GM18519 (cell line): ENCODE results near the gene TLE6.
"Not testable (repeated sequence)": the region's sequence is repeated elsewhere in the genome, so short reads cannot be mapped to it uniquely, and the experiment has no call there.

ENCODE experiments used
- ATAC-seq: cut with Tn5 transposase; IDR thresholded peaks from one replicate; pipeline ENCODE4 v1.9.1; 2021; ENCODE audit warnings: mild to moderate bottlenecking, moderate library complexity; ENCODE audit not compliant: unreplicated experiment, low FRiP score

Gene TLE6

GRCh38 chr19:3001235-3001800 is 24.0 kb downstream of the TLE6 start:
- no peak for ATAC-seq

GRCh38 chr19:3003046-3003445 is 25.7 kb downstream of the TLE6 start:
- no peak for ATAC-seq

GRCh38 chr19:3004522-3004921 is 27.2 kb downstream of the TLE6 start:
- ATAC-seq: no peak

GRCh38 chr19:3005345-3005744 is 28.0 kb downstream of the TLE6 start:
- ATAC-seq: no peak

DNA sequence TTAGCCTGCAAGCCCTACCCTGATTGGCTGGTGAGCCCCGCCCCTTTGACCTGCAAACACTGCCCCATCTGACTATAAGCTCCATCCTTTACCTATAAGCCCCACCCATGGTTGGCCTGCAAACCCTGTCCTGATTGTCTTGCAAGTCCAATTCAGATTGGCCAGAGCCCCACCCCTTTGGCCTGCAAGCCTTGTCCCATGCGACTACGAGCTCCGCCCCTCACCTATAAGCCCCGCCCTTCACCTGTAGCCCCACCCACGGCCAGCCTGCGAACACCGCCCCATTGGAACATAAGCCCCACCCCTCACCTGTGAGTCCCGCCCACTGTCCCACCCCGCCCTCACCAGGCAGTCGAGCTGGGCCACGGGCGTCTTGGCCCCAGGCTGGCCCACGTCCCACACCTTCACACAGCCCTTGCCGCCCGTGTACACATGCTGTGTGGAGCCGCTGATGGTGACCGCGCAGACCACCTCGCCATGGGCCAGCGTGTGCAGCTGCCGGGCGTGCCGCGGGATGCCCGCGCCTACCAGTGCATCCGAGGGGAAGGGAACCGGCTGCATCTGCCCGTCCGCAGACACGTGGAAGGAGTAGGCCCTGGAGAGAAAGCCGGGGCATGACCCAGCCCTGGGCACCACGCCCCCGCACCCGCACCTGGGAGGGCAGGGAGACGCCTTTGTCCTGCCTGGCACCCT is 28.9 kb downstream of the TLE6 start:
- ATAC-seq: no peak

- ATAC-seq: no peak
Measured at GRCh38 chr19:3007975-3008374, 30.6 kb downstream of the TLE6 start.

DNA sequence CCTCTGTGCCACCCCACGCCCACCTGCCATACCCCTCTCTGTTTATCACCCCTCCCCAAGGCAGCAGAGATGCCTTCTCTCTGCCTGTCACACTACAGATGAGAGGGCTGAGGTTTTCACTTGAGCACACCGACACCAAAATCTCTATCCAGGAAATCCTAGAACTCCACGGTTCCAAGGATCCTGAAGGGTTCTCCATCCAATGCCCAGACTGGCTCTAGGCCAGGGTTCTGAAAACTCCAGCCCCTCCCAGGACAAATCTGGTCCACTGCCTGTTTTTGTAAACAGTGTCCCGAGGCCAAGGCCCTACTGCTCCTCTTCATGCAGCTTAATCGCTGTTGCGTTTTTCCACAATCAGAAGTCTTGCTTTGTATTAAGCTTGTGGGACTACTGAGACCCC is 31.6 kb downstream of the TLE6 start:
- no peak for ATAC-seq

- no peak for ATAC-seq
Measured at GRCh38 chr19:3010871-3011270, 33.5 kb downstream of the TLE6 start.

DNA sequence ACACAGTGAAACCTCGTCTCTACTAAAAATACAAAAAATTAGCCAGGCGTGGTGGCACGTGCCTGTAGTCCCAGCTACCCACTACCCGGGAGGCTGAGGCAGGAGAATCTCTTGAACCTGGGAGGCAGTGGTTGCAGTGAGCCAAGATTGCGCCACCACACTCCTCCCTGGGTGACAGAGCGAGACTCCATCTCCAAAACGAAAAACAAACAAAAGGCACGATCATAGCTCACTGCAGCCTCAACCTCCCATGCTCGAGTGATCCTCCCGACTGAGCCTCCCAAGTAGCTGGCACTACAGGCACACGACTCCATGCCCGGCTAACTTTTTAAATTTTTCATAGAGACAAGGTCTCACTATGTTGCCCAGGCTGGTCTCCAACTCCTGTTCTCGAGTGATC is 34.7 kb downstream of the TLE6 start:
- ATAC-seq: not testable (repeated sequence)

DNA sequence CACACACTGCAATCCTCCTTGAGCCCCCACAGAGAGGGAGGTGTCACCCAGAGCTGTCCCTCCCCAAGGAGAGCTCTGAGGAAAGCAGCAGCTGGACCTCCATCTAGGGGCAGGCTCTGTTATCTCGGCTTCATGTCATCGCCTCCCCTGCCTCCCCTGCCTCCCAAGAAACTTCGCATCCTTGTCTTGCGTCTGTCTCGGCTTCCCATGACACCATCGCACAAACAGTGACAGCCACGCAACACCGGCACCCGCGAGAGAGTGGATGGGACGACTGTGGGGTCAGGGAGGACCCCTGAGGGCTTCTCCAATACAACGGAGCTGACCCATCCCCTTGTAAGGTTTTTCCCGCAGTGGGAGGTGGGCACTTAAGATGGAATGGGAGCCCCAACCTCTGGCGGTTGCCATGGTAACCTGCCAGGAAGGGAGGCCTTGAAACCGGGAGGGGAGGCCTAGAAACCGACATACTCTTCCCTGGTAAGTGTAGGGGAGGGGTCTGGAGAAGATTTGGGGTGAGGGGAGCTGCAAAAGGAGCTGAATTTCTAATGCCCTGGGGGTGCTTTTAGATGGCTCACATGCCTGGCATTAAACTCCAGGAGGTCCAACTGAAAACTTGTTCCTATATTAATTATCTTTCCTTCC is 35.4 kb downstream of the TLE6 start:
- no peak for ATAC-seq

- ATAC-seq: no peak
Measured at GRCh38 chr19:3013263-3013725, 35.9 kb downstream of the TLE6 start.

GRCh38 chr19:3014135-3014534 is 36.8 kb downstream of the TLE6 start:
- ATAC-seq: no peak

- no peak for ATAC-seq
Measured at GRCh38 chr19:3015126-3016057, 38.0 kb downstream of the TLE6 start.

- no peak for ATAC-seq
Measured at GRCh38 chr19:3017923-3018322, 40.6 kb downstream of the TLE6 start.

DNA sequence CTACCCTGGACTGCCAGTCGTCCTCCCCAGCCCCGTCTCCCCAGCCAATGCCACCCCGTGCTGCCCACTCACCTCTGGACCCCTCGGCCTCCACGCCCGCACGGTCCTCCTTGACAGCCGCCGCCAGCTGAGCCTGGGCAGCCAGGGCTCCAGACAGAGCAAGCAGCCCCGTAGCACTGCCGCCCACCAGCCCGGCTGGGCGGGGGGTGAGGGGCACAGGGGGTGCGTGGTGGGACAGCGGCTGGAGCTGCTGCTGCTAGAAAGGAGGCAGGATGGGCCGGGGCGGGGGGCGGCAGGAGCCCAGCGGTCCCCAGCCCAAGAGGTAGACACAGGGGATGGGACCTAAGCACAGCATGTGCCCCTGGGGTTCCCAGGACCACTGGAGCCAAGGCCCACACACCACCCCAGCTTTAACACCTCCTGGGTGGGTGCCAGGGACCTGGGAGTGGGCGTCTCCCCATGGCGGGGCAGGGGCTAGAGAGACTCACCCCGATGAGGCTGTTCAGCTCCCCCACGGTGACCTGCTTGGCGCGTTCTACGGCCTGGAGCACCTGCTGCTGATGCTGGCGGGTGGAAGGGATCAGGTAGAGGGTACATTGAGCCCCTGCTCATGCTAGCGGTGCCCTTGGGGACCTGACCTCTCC is 42.0 kb downstream of the TLE6 start:
- no peak for ATAC-seq

DNA sequence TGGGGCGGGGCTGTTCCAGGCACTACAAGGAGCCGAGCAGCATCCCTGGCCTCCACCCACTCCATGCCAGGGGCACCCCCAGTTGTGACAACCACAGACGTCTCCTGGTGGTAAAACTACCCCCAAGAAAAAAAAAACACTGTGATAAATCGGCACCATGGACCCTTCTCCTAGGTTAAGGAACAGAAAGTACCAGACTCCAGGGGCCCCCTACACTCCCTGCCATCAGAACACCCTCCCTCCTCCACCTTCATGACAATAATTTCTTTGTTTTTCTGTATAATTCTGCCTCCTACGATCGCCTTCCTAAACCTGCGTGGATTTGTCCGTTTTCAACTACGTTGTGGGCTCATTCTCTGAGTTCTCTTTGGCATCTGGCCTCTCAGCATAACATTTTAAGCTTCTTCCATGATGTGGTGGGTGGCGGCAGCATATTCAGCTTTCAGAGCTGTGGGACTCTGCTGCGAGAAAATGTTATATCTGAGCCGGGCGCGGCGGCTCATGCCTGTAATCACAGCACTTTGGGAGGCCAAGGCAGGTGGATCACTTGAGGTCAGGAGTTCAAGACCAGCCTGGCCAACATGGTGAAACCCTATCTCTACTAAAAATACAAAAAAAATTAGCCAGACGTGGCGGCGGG is 43.1 kb downstream of the TLE6 start:
- ATAC-seq: no peak

DNA sequence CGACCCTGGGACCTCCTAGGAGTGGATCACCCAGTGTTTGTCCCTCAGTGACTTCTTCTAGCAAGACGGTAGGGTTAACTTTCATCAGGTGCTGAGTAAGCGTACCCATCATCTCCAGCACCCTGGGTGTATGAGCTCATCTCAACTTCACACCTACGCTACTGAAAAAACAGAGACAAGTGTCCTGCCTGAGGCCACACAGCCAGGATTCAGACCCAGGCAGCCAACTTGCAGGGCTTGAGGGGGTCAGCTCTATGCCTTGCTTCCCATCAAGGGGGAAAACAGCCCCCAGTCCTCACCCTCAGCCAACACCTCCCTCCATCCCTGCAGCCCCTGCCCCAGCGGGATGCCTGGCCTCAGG is 47.1 kb downstream of the TLE6 start:
- no peak for ATAC-seq

- ATAC-seq: no peak
Measured at GRCh38 chr19:3024870-3025548, 47.6 kb downstream of the TLE6 start.

- no peak for ATAC-seq
Measured at GRCh38 chr19:3025549-3025886, 48.2 kb downstream of the TLE6 start.

GRCh38 chr19:3026768-3027167 is 49.4 kb downstream of the TLE6 start:
- no peak for ATAC-seq
